Measurements from ENCODE around the gene RXFP1.

DNA sequence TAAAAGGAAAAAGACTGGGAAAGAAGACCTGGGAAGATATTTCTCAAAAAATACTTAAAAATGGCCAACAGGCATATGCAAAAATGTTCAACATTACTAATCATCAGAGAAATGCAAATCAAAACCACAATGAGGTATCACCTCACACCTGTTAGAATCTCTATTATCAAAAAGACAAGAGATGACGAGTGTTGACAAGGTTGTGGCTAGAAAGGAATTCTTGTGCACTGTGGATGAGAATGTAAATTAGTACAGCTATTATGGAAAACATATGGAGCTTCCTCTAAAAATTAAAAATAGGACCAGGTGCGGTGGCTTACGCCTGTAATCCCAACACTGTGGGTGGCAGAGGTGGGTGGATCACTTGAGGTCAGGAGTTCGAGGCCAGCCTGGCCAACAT is 100.0 kb downstream of the RXFP1 start:
- TF ChIP-seq, protein P1, sequence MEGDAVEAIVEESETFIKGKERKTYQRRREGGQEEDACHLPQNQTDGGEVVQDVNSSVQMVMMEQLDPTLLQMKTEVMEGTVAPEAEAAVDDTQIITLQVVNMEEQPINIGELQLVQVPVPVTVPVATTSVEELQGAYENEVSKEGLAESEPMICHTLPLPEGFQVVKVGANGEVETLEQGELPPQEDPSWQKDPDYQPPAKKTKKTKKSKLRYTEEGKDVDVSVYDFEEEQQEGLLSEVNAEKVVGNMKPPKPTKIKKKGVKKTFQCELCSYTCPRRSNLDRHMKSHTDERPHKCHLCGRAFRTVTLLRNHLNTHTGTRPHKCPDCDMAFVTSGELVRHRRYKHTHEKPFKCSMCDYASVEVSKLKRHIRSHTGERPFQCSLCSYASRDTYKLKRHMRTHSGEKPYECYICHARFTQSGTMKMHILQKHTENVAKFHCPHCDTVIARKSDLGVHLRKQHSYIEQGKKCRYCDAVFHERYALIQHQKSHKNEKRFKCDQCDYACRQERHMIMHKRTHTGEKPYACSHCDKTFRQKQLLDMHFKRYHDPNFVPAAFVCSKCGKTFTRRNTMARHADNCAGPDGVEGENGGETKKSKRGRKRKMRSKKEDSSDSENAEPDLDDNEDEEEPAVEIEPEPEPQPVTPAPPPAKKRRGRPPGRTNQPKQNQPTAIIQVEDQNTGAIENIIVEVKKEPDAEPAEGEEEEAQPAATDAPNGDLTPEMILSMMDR (IDR thresholded peaks at IDR 0.05; ENCODE audit: low read depth, low read length, missing input control), result no peak
- TF ChIP-seq, protein P2, sequence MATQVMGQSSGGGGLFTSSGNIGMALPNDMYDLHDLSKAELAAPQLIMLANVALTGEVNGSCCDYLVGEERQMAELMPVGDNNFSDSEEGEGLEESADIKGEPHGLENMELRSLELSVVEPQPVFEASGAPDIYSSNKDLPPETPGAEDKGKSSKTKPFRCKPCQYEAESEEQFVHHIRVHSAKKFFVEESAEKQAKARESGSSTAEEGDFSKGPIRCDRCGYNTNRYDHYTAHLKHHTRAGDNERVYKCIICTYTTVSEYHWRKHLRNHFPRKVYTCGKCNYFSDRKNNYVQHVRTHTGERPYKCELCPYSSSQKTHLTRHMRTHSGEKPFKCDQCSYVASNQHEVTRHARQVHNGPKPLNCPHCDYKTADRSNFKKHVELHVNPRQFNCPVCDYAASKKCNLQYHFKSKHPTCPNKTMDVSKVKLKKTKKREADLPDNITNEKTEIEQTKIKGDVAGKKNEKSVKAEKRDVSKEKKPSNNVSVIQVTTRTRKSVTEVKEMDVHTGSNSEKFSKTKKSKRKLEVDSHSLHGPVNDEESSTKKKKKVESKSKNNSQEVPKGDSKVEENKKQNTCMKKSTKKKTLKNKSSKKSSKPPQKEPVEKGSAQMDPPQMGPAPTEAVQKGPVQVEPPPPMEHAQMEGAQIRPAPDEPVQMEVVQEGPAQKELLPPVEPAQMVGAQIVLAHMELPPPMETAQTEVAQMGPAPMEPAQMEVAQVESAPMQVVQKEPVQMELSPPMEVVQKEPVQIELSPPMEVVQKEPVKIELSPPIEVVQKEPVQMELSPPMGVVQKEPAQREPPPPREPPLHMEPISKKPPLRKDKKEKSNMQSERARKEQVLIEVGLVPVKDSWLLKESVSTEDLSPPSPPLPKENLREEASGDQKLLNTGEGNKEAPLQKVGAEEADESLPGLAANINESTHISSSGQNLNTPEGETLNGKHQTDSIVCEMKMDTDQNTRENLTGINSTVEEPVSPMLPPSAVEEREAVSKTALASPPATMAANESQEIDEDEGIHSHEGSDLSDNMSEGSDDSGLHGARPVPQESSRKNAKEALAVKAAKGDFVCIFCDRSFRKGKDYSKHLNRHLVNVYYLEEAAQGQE (IDR thresholded peaks at IDR 0.05), result no peak
- TF ChIP-seq FOXA1 (IDR thresholded peaks at IDR 0.05) (no peak), SP1 (IDR thresholded peaks at IDR 0.05) (no peak), HNF4A (conservative IDR thresholded peaks at IDR 0.05) (no peak), NR2F2 (IDR thresholded peaks at IDR 0.05) (no peak), RAD21 (IDR thresholded peaks at IDR 0.05) (no peak), YY1 (IDR thresholded peaks at IDR 0.05) (no peak)
- TF ChIP-seq, protein P3, sequence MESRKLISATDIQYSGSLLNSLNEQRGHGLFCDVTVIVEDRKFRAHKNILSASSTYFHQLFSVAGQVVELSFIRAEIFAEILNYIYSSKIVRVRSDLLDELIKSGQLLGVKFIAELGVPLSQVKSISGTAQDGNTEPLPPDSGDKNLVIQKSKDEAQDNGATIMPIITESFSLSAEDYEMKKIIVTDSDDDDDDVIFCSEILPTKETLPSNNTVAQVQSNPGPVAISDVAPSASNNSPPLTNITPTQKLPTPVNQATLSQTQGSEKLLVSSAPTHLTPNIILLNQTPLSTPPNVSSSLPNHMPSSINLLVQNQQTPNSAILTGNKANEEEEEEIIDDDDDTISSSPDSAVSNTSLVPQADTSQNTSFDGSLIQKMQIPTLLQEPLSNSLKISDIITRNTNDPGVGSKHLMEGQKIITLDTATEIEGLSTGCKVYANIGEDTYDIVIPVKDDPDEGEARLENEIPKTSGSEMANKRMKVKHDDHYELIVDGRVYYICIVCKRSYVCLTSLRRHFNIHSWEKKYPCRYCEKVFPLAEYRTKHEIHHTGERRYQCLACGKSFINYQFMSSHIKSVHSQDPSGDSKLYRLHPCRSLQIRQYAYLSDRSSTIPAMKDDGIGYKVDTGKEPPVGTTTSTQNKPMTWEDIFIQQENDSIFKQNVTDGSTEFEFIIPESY (IDR thresholded peaks at IDR 0.05), result no peak

All from liver (tissue), 3 donors.